Measurements from ENCODE around the gene OR5C1.
"Not testable (repeated sequence)": the region's sequence is repeated elsewhere in the genome, so short reads cannot be mapped to it uniquely, and the experiment has no call there.

The OR5C1 gene

GRCh38 chr9:122788831-122789230 is at the start of gene OR5C1:
OR5C1 (plus strand) TSS chr9:122788933; CDS start chr9:122788933, 0 bp downstream.
- DNase-seq (ENCODE audit: low read depth in 1 of 2, low spot score in 1 of 2), result no peak

GRCh38 chr9:122742003-122742402 is 46.7 kb upstream of the OR5C1 start, which contains the start of gene OR1L6:
OR1L6 (plus strand) TSS chr9:122742303; CDS start chr9:122749848, 7,545 bp downstream.
- no peak for DNase-seq (ENCODE audit: low read depth in 1 of 2, low spot score in 1 of 2)

GRCh38 chr9:122754825-122755224 is 33.9 kb upstream of the OR5C1 start:
- no peak for DNase-seq (ENCODE audit: low read depth in 1 of 2, low spot score in 1 of 2)

- no peak for DNase-seq (ENCODE audit: low read depth in 1 of 2, low spot score in 1 of 2)
These were observed 20.9 kb upstream of the OR5C1 start for GRCh38 chr9:122767817-122768216.

- DNase-seq (ENCODE audit: low read depth in 1 of 2, low spot score in 1 of 2), result no peak
These were observed 11.7 kb upstream of the OR5C1 start for GRCh38 chr9:122777052-122777451.

GRCh38 chr9:122777935-122778627 is 10.7 kb upstream of the OR5C1 start:
- DNase-seq (ENCODE audit: low read depth in 1 of 2, low spot score in 1 of 2), result no peak

- no peak for DNase-seq (ENCODE audit: low read depth in 1 of 2, low spot score in 1 of 2)
These were observed 9.6 kb upstream of the OR5C1 start for GRCh38 chr9:122779181-122779580.

GRCh38 chr9:122780026-122780425 is 8.7 kb upstream of the OR5C1 start:
- DNase-seq (ENCODE audit: low read depth in 1 of 2, low spot score in 1 of 2), result no peak

GRCh38 chr9:122781671-122782070 is 7.1 kb upstream of the OR5C1 start:
- no peak for DNase-seq (ENCODE audit: low read depth in 1 of 2, low spot score in 1 of 2)

- DNase-seq (ENCODE audit: low read depth in 1 of 2, low spot score in 1 of 2), result no peak
These were observed 3.5 kb upstream of the OR5C1 start for GRCh38 chr9:122785269-122785668.

GRCh38 chr9:122786338-122786737 is 2.4 kb upstream of the OR5C1 start:
- no peak for DNase-seq (ENCODE audit: low read depth in 1 of 2, low spot score in 1 of 2)

GRCh38 chr9:122789256-122790046 is 718 bp downstream of the OR5C1 start:
- DNase-seq (ENCODE audit: low read depth in 1 of 2, low spot score in 1 of 2), result no peak

- DNase-seq (ENCODE audit: low read depth in 1 of 2, low spot score in 1 of 2), result no peak
These were observed 3.3 kb downstream of the OR5C1 start for GRCh38 chr9:122791872-122792669.

GRCh38 chr9:122797316-122798063 is 8.8 kb downstream of the OR5C1 start:
- DNase-seq (ENCODE audit: low read depth in 1 of 2, low spot score in 1 of 2), result no peak

- no peak for DNase-seq (ENCODE audit: low read depth in 1 of 2, low spot score in 1 of 2)
These were observed 11.6 kb downstream of the OR5C1 start, which contains the start of gene OR1K1 for GRCh38 chr9:122800066-122801060. OR1K1 (plus strand) TSS chr9:122800123; CDS start chr9:122800123, 0 bp downstream.

GRCh38 chr9:122806661-122807060 is 17.9 kb downstream of the OR5C1 start:
- no peak for DNase-seq (ENCODE audit: low read depth in 1 of 2, low spot score in 1 of 2)

- DNase-seq (ENCODE audit: low read depth in 1 of 2, low spot score in 1 of 2), result no peak
These were observed 18.7 kb downstream of the OR5C1 start for GRCh38 chr9:122807271-122807900.

GRCh38 chr9:122808141-122808540 is 19.4 kb downstream of the OR5C1 start:
- DNase-seq (ENCODE audit: low read depth in 1 of 2, low spot score in 1 of 2), result no peak

- DNase-seq (ENCODE audit: low read depth in 1 of 2, low spot score in 1 of 2), result not testable (repeated sequence)
These were observed 20.5 kb downstream of the OR5C1 start for GRCh38 chr9:122809261-122809660.

Data from stimulated activated CD4-positive, alpha-beta T cell treated with anti-CD3 and anti-CD28 coated beads, Interleukin-15, amount 100 ng/mL, for 1 hour (primary cell).